GM23338 (cell line): ENCODE data around the gene ITGA2. TPM values are rescaled to one million over a fixed set of nuclear protein-coding genes. Genes with fewer than 3 reads are reported as not detected.

Source experiments
- ATAC-seq: fragments of 200-7000 bp; cut with Tn5 transposase; 3 replicates; pipeline ENCODE4 v1.9.1; 2020
- DNase-seq: peaks from one replicate; pipeline ENCODE4 v3.0.0-alpha.2; 2015; ENCODE audit warnings: low spot score
- H2AFZ ChIP-seq: fragments of 200-600 bp; sonication (generic); 2 replicates; pipeline ENCODE4 v1.8.0; 2016; ENCODE audit warnings: antibody characterized with exemption, mild to moderate bottlenecking, moderate library complexity
- H3F3A ChIP-seq: fragments of 200-600 bp; sonication (generic); replicated peaks from 2 replicates; pipeline ENCODE4 v1.8.0; 2017; ENCODE audit warnings: antibody characterized with exemption, mixed run types, low read depth
- H3K27ac ChIP-seq: fragments of 200-600 bp; sonication (generic); 2 replicates; pipeline ENCODE4 v1.6.1; 2016; ENCODE audit warnings: low read depth
- H3K27me3 ChIP-seq: fragments of 200-600 bp; sonication (generic); 2 replicates; pipeline ENCODE4 v1.8.0; 2016; ENCODE audit warnings: mild to moderate bottlenecking, mixed run types, moderate library complexity; ENCODE audit not compliant: insufficient read depth
- H3K36me3 ChIP-seq: fragments of 200-600 bp; sonication (generic); 2 replicates; pipeline ENCODE4 v1.8.0; 2016; ENCODE audit warnings: mild to moderate bottlenecking; ENCODE audit not compliant: insufficient read depth
- H3K4me1 ChIP-seq: fragments of 200-600 bp; sonication (generic); 2 replicates; pipeline ENCODE4 v1.8.0; 2016; ENCODE audit warnings: mild to moderate bottlenecking, moderate library complexity; ENCODE audit not compliant: insufficient read depth
- H3K4me2 ChIP-seq: fragments of 200-600 bp; sonication (generic); 2 replicates; pipeline ENCODE4 v1.7.1; 2017; ENCODE audit warnings: mixed run types
- H3K4me3 ChIP-seq: fragments of 200-600 bp; sonication (generic); 2 replicates; pipeline ENCODE4 v1.6.1; 2016; ENCODE audit warnings: mixed run types
- H3K79me2 ChIP-seq: fragments of 200-600 bp; sonication (generic); replicated peaks from 2 replicates; pipeline ENCODE4 v1.8.0; 2017; ENCODE audit warnings: mild to moderate bottlenecking; ENCODE audit not compliant: insufficient read depth
- H3K9me2 ChIP-seq: fragments of 200-600 bp; sonication (generic); 2 replicates; pipeline ENCODE4 v1.8.0; 2017; ENCODE audit not compliant: insufficient read depth
- H4K20me1 ChIP-seq: fragments of 200-600 bp; sonication (generic); replicated peaks from 2 replicates; pipeline ENCODE4 v1.8.0; 2017; ENCODE audit warnings: mild to moderate bottlenecking; ENCODE audit not compliant: insufficient read depth
- H3K27ac Mint-ChIP-seq: 2 replicates; pipeline ENCODE4 v1.8.0; 2020; ENCODE audit warnings: inconsistent platforms, mild to moderate bottlenecking, moderate library complexity, mixed read lengths
- H3K27me3 Mint-ChIP-seq: 3 replicates; pipeline ENCODE4 v1.8.0; 2022; ENCODE audit warnings: low read depth, mild to moderate bottlenecking, moderate library complexity, mixed read lengths, inconsistent platforms; ENCODE audit not compliant: insufficient read depth, poor library complexity
- H3K36me3 Mint-ChIP-seq: 3 replicates; pipeline ENCODE4 v1.8.0; 2021; ENCODE audit warnings: low read depth, mild to moderate bottlenecking, inconsistent platforms, moderate library complexity, mixed read lengths
- H3K4me1 Mint-ChIP-seq: 3 replicates; pipeline ENCODE4 v1.8.0; 2020; ENCODE audit warnings: mild to moderate bottlenecking, inconsistent platforms, mixed read lengths
- H3K4me3 Mint-ChIP-seq: 3 replicates; pipeline ENCODE4 v1.8.0; 2021; ENCODE audit warnings: moderate library complexity, mild to moderate bottlenecking, inconsistent platforms, mixed read lengths
- H3K9me3 Mint-ChIP-seq: 3 replicates; pipeline ENCODE4 v1.8.0; 2020; ENCODE audit warnings: moderate library complexity, mild to moderate bottlenecking, inconsistent platforms, mixed read lengths
- EZH2phosphoT487 ChIP-seq: fragments of 200-600 bp; sonication (generic); IDR thresholded peaks from one replicate; pipeline ENCODE4 v1.8.1; 2018; ENCODE audit warnings: antibody characterized with exemption; ENCODE audit not compliant: unreplicated experiment
- NANOG ChIP-seq: IDR thresholded peaks from 2 replicates; pipeline ENCODE4 v1.6.1; 2016; ENCODE audit warnings: antibody characterized with exemption, borderline replicate concordance
- REST ChIP-seq: IDR thresholded peaks from one replicate; pipeline ENCODE4 v1.6.1; 2018; ENCODE audit warnings: antibody characterized with exemption; ENCODE audit not compliant: unreplicated experiment
- ZNF114 ChIP-seq: fragments of 250-450 bp; sonication (Bioruptor Pico); IDR thresholded peaks from 2 replicates; pipeline ENCODE4 v1.5.0; 2020; ENCODE audit warnings: mild to moderate bottlenecking, moderate library complexity
- ZNF462 ChIP-seq: fragments of 250-450 bp; sonication (Bioruptor Pico); IDR thresholded peaks from 2 replicates; pipeline ENCODE4 v1.5.0; 2020; ENCODE audit warnings: mild to moderate bottlenecking, moderate library complexity
- polyA plus RNA-seq: library from polyadenylated mRNA; unstranded; fragments of >200 nt; fragmentation: Nextera tagmentation; extraction: Ambion mirVana; gene quantifications from 2 replicates; pipeline ENCODE4 v1.2.1, GENCODE V29; 2016
- total RNA-seq: library from RNA; depleted of rRNA; stranded (reverse); fragments of >200 nt; shearing (Covaris generic); gene quantifications from 2 replicates; pipeline ENCODE4 v1.2.3, GENCODE V29; 2014

Gene ITGA2
- total and polyA plus RNA-seq, 2 experiments from 2014 or later = 2.6 to 7.1 TPM

GRCh38 chr5:53052499-53052898, 63.3 kb downstream of the ITGA2 start (continued):
- TF ChIP-seq ZNF462 (CRISPR knock-in tag) (no peak), NANOG (no peak), REST (no peak)

GRCh38 chr5:53053364-53053763, 64.2 kb downstream of the ITGA2 start:
- no peaks in the 10 kb centered on the region for H3K4me1 ChIP-seq
- DNase-seq = no peak
- H3K4me2 ChIP-seq = no peak overlapping the region
- H3K36me3 ChIP-seq = no peaks in the 10 kb centered on the region
- H3K9me2 ChIP-seq = no peaks in the 10 kb centered on the region
- no peak overlapping the region for H3K27ac ChIP-seq
- Mint-ChIP-seq H3K27me3 (no peaks in the 10 kb centered on the region), H3K9me3 (no peaks in the 10 kb centered on the region), H3K27ac (no peak overlapping the region), H3K4me1 (no peaks in the 10 kb centered on the region), H3K36me3 (no peaks in the 10 kb centered on the region), H3K4me3 (no peak overlapping the region)
- H3K27me3 ChIP-seq = no peaks in the 10 kb centered on the region
- no peak overlapping the region for H2AFZ ChIP-seq
- no peaks in the 10 kb centered on the region for H4K20me1 ChIP-seq
- H3K79me2 ChIP-seq = no peaks in the 10 kb centered on the region
- H3K4me3 ChIP-seq = no peak overlapping the region
- no peaks in the 10 kb centered on the region for H3F3A ChIP-seq
- no peak for ATAC-seq
- TF ChIP-seq ZNF114 (no peak), EZH2phosphoT487 (no peak), ZNF462 (CRISPR knock-in tag) (no peak)
